Retinal pigment epithelial cell (primary cell): Measurements from ENCODE around the gene ALAS1.

Experiments
- DNase-seq: peaks from one replicate; pipeline ENCODE4 v3.0.0-alpha.2; 2010; ENCODE audit warnings: low read depth
- H3K4me3 ChIP-seq: 2 replicates; pipeline ENCODE4 v1.5.1; 2011; ENCODE audit warnings: mild to moderate bottlenecking, low read length, control low read depth, moderate library complexity
- TF ChIP-seq, protein P1 (sequence below): conservative IDR thresholded peaks from 2 replicates; pipeline ENCODE4 v1.5.1; 2011; ENCODE audit warnings: low read depth, low read length, control low read depth, inconsistent platforms

The ALAS1 gene

DNA sequence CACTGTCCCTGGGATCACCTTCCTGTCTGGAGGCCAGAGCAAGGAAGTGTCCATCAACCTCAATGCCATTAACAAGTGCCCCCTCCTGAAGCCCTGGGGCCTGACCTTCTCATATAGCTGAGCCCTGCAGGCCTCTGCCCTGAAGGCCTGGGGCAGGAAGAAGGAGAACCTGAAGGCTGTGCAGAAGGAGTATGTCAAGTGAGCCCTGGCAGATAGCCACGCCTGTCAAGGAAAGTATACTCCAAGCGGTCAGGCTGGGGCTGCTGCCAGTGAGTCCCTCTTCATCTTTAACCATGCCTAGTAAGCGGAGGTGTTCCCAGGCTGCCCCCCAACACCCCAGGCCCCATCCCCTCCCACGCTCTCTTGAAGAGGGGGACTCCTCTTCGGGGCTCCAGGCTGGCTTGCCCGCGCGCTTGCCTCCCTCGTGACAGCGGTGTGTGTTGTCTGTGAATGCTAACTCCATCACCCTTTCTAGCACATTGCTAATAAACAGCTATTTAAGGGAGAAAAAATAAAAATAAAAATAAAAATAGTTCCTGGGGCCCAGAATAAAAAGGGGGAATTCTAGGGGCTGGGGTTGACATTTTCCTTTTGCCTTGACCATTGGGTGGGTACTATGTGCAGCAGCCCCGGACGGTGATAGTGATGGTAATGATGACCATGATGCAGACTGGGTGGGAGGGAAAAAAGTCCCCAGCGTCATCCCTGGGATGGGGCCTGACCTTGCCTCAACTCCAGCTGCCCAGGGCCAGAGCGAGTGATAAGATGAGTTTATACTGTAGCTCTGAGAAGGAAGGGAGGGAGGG lies 3.3 kb upstream of the ALAS1 start:
- no peak for DNase-seq
- TF ChIP-seq, protein P1, sequence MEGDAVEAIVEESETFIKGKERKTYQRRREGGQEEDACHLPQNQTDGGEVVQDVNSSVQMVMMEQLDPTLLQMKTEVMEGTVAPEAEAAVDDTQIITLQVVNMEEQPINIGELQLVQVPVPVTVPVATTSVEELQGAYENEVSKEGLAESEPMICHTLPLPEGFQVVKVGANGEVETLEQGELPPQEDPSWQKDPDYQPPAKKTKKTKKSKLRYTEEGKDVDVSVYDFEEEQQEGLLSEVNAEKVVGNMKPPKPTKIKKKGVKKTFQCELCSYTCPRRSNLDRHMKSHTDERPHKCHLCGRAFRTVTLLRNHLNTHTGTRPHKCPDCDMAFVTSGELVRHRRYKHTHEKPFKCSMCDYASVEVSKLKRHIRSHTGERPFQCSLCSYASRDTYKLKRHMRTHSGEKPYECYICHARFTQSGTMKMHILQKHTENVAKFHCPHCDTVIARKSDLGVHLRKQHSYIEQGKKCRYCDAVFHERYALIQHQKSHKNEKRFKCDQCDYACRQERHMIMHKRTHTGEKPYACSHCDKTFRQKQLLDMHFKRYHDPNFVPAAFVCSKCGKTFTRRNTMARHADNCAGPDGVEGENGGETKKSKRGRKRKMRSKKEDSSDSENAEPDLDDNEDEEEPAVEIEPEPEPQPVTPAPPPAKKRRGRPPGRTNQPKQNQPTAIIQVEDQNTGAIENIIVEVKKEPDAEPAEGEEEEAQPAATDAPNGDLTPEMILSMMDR, result no peak
- H3K4me3 ChIP-seq, result no peak overlapping the region

DNA sequence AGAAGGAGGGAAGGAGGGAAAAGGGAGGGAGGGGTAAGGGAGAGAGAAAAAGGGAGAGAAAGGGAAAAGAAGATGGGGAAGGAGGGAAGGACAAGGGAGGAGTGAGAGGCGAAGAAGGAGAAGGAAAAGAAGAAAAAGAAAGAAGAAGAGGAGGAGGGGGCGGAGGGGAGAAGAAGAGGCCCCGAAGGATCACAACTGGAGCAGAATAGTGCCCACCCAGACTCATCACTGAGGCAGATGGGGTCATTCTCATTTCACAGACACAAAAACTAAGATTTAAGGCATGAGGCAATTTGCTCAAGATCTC lies 2.7 kb upstream of the ALAS1 start:
- TF ChIP-seq, protein P1, result no peak
- no peak for DNase-seq
- H3K4me3 ChIP-seq, result no peak overlapping the region

DNA sequence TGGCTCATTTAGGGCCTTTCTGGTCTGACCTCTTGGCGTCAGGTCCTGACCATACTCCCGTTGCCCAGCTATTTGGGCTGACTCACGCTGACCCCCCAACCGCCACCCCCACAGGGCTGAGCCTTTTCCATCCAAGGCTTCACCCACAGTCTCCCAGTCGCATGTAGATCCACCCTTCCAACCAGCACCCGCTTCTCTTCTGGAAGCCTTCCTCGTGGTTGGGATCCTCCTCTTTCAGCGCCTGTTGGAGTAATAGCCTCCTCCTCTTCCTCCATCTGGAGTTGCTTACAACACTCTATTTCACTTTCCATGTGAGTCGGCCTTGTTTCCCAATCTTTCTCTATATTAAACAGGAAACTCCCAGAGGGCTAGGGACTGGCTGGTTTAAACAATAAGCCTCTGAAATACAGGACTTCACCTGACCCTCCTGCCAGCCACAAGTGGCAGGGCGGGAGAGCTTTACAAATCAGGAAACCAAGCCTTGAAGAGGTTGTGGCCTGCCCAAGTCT lies 2.1 kb upstream of the ALAS1 start:
- H3K4me3 ChIP-seq, result no peak overlapping the region
- DNase-seq, result no peak
- TF ChIP-seq, protein P1, result no peak

DNA sequence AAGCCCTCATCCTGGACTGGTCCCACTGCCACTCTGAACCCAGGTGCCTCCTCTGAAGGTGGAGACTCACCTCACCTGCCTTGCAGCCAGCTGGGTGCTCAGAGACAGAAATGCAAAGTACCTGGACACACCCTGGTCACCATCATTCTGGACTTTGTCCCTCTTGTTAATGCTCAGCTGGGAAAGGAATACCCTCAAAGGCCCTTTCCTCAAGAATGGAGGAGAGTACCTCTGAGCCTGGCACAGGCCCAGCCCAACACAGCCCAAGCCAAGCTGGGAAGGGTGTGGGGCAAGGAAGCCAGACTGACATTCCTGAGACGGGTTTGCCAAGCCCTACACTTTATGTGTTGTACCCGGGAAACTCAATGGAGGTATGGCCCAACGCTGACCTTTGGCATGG lies 983 bp upstream of the ALAS1 start:
- TF ChIP-seq, protein P1, result no peak
- no peak for DNase-seq
- H3K4me3 ChIP-seq, result no peak overlapping the region

DNA sequence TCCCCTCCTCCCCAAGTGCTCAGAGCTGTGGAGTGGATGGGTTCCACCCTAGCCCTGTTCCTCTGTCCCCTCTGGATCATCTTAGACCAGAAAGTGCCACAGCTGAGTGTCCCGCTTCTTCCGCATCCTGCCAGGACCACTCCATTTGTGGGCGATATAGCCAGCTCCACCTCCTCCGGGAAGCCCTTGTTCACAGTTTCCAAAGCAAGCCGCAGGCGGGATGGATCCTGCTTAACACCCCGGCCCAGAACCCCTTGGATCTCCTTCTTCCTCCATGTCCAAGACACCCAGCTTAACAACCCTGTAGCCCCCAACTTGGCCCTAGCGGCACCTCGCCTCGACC lies 490 bp upstream of the ALAS1 start:
- TF ChIP-seq, protein P1, result no peak
- no peak for DNase-seq

DNA sequence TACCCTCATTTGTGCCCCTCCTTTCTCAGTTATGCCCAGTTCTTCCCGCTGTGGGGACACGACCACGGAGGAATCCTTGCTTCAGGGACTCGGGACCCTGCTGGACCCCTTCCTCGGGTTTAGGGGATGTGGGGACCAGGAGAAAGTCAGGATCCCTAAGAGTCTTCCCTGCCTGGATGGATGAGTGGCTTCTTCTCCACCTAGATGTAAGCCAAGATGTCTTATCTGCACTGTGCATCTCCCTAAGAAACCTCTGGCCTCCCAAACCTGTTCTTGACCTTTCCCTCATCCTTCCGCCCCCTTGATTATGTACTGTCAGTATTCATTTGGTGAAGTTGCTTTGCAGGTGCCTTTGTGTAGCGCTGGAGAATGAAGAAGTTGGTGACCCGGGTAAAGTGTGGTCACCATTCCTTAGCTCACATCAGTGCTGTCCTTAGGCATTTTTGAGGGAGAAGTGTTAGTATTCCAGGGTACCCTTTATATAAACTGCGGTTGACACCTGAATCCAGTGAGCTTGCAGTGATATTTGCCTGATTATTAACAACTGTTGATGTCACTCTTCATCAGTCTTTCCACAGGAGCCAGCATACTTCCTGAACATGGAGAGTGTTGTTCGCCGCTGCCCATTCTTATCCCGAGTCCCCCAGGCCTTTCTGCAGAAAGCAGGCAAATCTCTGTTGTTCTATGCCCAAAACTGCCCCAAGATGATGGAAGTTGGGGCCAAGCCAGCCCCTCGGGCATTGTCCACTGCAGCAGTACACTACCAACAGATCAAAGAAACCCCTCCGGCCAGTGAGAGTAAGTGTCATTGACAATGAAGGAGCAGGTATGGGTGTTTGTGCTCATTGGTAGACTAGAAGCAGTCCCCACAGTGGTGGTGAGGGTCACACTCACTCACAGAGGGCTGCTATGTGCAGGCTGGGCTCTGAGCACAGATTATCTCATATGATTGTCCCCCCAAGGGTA lies 966 bp downstream of the ALAS1 start:
- DNase-seq, result no peak
- H3K4me3 ChIP-seq, result peak overlapping the region; percentile 89
- TF ChIP-seq, protein P1, result no peak

More for the DNA sequence above, 490 bp upstream of the ALAS1 start:
- H3K4me3 ChIP-seq, result peak overlapping the region; percentile 89
